GM13977 (cell line): Measurements from ENCODE around the gene TBX2.

ENCODE experiments used
- DNase-seq: peaks from one replicate; pipeline ENCODE4 v3.0.0; 2012; ENCODE audit warnings: low spot score
- CTCF ChIP-seq: IDR thresholded peaks from 2 replicates; pipeline ENCODE4 v1.5.1; 2012; ENCODE audit warnings: mild to moderate bottlenecking, control low read depth; ENCODE audit not compliant: insufficient read depth; ENCODE audit errors: extremely low read depth, missing control alignments
- in situ Hi-C: fragments of 300-500 bp; cut with MboI; formaldehyde crosslinking; loops from one replicate; pipeline ENCODE4 v1.12.0; 2022; ENCODE audit warnings: low sequenced_read_pairs, low pct_unique_long_range_greater_than_20kb, mixed read lengths, inconsistent platforms; ENCODE audit not compliant: unreplicated experiment

TBX2 gene

GRCh38 chr17:61401389-61402072 lies 1.9 kb downstream of the TBX2 start:
- DNase-seq, result no peak
- TF ChIP-seq CTCF, result no peak

GRCh38 chr17:61402073-61402541 lies 2.5 kb downstream of the TBX2 start:
- in situ Hi-C loops, result loop anchor here (25.0 kb wide), 1 partner anchor 435 kb away; no protein-coding TSS in a partner anchor
- no peak for TF ChIP-seq CTCF
- DNase-seq, result no peak

More at GRCh38 chr17:61401389-61402072, 1.9 kb downstream of the TBX2 start:
- in situ Hi-C loops, result loop anchor here (25.0 kb wide), 1 partner anchor 436 kb away; no protein-coding TSS in a partner anchor

- DNase-seq, result no peak
- in situ Hi-C loops, result loop anchor here (25.0 kb wide), 1 partner anchor 434 kb away; no protein-coding TSS in a partner anchor
- no peak for TF ChIP-seq CTCF
Observed at GRCh38 chr17:61402978-61403800, 3.5 kb downstream of the TBX2 start.

- no peak for DNase-seq
- in situ Hi-C loops, result loop anchor here (25.0 kb wide), 1 partner anchor 433 kb away; no protein-coding TSS in a partner anchor
- no peak for TF ChIP-seq CTCF
Observed at GRCh38 chr17:61403801-61404662, 4.4 kb downstream of the TBX2 start.

- in situ Hi-C loops, result loop anchor here (25.0 kb wide), 1 partner anchor 433 kb away; no protein-coding TSS in a partner anchor
- TF ChIP-seq CTCF, result no peak
- DNase-seq, result no peak
Observed at GRCh38 chr17:61404663-61404912, 4.9 kb downstream of the TBX2 start.
